ENCODE data around the gene XG.

- TF ChIP-seq, protein P1, sequence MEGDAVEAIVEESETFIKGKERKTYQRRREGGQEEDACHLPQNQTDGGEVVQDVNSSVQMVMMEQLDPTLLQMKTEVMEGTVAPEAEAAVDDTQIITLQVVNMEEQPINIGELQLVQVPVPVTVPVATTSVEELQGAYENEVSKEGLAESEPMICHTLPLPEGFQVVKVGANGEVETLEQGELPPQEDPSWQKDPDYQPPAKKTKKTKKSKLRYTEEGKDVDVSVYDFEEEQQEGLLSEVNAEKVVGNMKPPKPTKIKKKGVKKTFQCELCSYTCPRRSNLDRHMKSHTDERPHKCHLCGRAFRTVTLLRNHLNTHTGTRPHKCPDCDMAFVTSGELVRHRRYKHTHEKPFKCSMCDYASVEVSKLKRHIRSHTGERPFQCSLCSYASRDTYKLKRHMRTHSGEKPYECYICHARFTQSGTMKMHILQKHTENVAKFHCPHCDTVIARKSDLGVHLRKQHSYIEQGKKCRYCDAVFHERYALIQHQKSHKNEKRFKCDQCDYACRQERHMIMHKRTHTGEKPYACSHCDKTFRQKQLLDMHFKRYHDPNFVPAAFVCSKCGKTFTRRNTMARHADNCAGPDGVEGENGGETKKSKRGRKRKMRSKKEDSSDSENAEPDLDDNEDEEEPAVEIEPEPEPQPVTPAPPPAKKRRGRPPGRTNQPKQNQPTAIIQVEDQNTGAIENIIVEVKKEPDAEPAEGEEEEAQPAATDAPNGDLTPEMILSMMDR (IDR thresholded peaks at IDR 0.05; ENCODE audit: low read length): no peak
- no peak for TF ChIP-seq EZH2 (optimal IDR thresholded peaks at IDR 0.05; ENCODE audit: low read depth, low read length)
- no peak for TF ChIP-seq EZH2phosphoT487 (IDR thresholded peaks at IDR 0.05; ENCODE audit: low read length)
These were observed 73.0 kb downstream of the XG start for GRCh38 chrX:2824886-2825285.
